Measurements from ENCODE around the gene TTC33.

- TF ChIP-seq TFDP2 (CRISPR knock-in tag; IDR thresholded peaks at IDR 0.05) (no peak), TP53 (CRISPR knock-in tag; conservative IDR thresholded peaks at IDR 0.05) (no peak), CEBPB (IDR thresholded peaks at IDR 0.05; ENCODE audit: borderline replicate concordance, low read depth, low read length) (no peak), SMARCC2 (IDR thresholded peaks at IDR 0.05) (no peak), ZFP82 (CRISPR knock-in tag; IDR thresholded peaks at IDR 0.05; ENCODE audit: borderline replicate concordance) (no peak), CTCF (CRISPR knock-in tag; IDR thresholded peaks at IDR 0.05) (no peak), BRD4 (CRISPR knock-in tag; IDR thresholded peaks at IDR 0.05) (no peak), ELK4 (CRISPR knock-in tag; IDR thresholded peaks at IDR 0.05; ENCODE audit: borderline replicate concordance) (no peak), JUND (CRISPR knock-in tag; IDR thresholded peaks at IDR 0.05) (no peak), ZBTB8A (CRISPR knock-in tag; IDR thresholded peaks at IDR 0.05; ENCODE audit: borderline replicate concordance, low read depth) (no peak), ZNF879 (CRISPR knock-in tag; IDR thresholded peaks at IDR 0.05) (no peak), GABPA (IDR thresholded peaks at IDR 0.05; ENCODE audit: low read depth, low read length) (no peak), GABPA (CRISPR knock-in tag; IDR thresholded peaks at IDR 0.05; ENCODE audit: low read depth) (no peak), KDM1A (CRISPR knock-in tag; IDR thresholded peaks at IDR 0.05) (no peak), KDM5B (CRISPR knock-in tag; IDR thresholded peaks at IDR 0.05; ENCODE audit: borderline replicate concordance) (no peak)
Measured at GRCh38 chr5:40757400-40757799, 1.6 kb upstream of the TTC33 start.
